ENCODE data around the gene TLR3. TPM values are rescaled to one million over a fixed set of nuclear protein-coding genes. Genes with fewer than 3 reads are reported as not detected.
"Not testable (repeated sequence)": the region's sequence is repeated elsewhere in the genome, so short reads cannot be mapped to it uniquely, and the experiment has no call there.

Gene TLR3
- total and polyA plus RNA-seq, 3 experiments from 2014 or later: 0.11 to 5.2 (median 0.33) TPM

DNA sequence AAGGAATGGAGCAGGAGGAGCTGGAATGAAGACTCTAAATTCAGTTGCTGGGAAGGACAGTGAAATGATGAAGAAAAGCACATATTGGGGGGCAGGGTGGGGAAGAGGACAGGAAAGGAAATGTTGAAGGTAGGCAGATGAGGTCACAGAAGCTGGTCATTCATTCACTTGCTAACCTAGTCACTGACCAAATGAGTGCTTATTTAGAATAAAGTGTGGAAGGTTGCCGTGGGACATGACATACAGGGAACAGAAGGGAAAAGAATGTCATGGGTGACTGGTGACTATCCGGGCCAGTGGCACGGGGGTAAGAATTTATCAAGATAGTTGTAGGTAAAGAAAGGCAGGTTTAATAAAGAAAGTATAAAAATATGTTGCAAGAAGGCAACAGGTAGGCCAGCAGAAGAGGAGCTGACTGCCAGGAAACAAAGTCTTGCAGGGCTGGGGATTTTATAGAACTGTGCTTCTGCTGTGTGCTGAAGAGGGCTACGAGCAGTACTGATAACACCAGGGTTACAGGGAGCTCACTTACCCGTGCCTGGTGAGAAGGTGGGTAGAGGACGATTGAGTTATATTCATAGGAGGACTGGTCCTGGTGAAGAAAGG is 31.9 kb upstream of the TLR3 start:
- Mint-ChIP-seq H3K4me3 (no peak overlapping the region), H3K36me3 (no peaks in the 10 kb centered on the region), H3K27me3 (peaks cover 21 to 47% of the 10 kb centered on the region in 2 donors), H3K27ac (no peak overlapping the region), H3K9me3 (peaks cover 0 to 9% (median 4%) of the 10 kb centered on the region in 5 donors), H3K4me1 (peaks cover 0 to 6% (median 0%) of the 10 kb centered on the region in 3 donors)
- no peak for DNase-seq
- POLR2A ChIA-PET: no interaction called here
- Histone ChIP-seq H3K27ac (ENCODE audit: low read depth, low read length) (no peak overlapping the region), H3K4me3 (ENCODE audit: low read length) (no peak overlapping the region), H3K36me3 (ENCODE audit: insufficient read depth, low read length) (no peaks in the 10 kb centered on the region), H3K9me3 (ENCODE audit: low read length) (no peaks in the 10 kb centered on the region), H3K27me3 (ENCODE audit: insufficient read depth, low read length, poor library complexity, severe bottlenecking) (no peaks in the 10 kb centered on the region), H3K4me1 (ENCODE audit: insufficient read depth, low read length) (no peaks in the 10 kb centered on the region)
- CTCF ChIA-PET: interaction anchor here (1.5 kb wide), 1 partner anchor 31 kb away, joined by 6 read pairs; the partner anchor contains the start of gene TLR3

GRCh38 chr4:186037692-186038658 is 31.0 kb upstream of the TLR3 start:
- POLR2A ChIA-PET: no interaction called here
- no peaks in the 10 kb centered on the region for H3K36me3 ChIP-seq (ENCODE audit: insufficient read depth, low read length)
- peak in 1 of 5 donors; percentile 10 for DNase-seq

DNA sequence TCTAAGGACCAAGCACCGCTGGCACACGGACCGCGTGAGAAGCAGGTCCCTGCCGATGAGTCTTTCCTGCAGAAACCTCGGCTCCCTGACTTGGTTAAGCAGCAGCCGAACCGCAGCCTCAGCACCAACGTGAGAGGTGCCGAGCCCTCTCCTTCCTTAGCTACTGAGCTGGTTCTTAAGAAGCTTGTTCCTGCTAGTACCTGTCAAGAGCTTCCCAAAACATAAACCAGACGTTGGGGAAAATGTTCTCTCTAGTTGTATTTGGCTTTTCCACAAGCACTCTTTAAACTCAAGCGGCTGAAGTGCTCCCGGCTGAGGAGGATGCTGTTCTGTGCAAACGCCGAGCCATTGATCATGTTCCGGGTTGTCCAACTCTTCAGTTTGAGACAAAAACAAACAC is 29.3 kb upstream of the TLR3 start:
- POLR2A ChIA-PET: no interaction called here
- Mint-ChIP-seq H3K4me3 (no peak overlapping the region), H3K27ac (no peak overlapping the region), H3K27me3 (peaks cover 17 to 39% of the 10 kb centered on the region in 2 donors), H3K4me1 (peaks cover 0 to 6% (median 0%) of the 10 kb centered on the region in 3 donors), H3K36me3 (no peaks in the 10 kb centered on the region), H3K9me3 (peaks cover 0 to 5% (median 3%) of the 10 kb centered on the region in 5 donors)
- Histone ChIP-seq H3K27me3 (ENCODE audit: insufficient read depth, low read length, poor library complexity, severe bottlenecking) (no peaks in the 10 kb centered on the region), H3K4me1 (ENCODE audit: insufficient read depth, low read length) (no peaks in the 10 kb centered on the region), H3K4me3 (ENCODE audit: low read length) (no peak overlapping the region), H3K36me3 (ENCODE audit: insufficient read depth, low read length) (no peaks in the 10 kb centered on the region), H3K27ac (ENCODE audit: low read depth, low read length) (no peak overlapping the region), H3K9me3 (ENCODE audit: low read length) (no peaks in the 10 kb centered on the region)
- no peak for DNase-seq
- CTCF ChIA-PET: no interaction called here

More at GRCh38 chr4:186037692-186038658, 31.0 kb upstream of the TLR3 start:
- H3K36me3 Mint-ChIP-seq: no peaks in the 10 kb centered on the region
- no peaks in the 10 kb centered on the region for H3K9me3 ChIP-seq (ENCODE audit: low read length)
- no peak overlapping the region for H3K4me3 ChIP-seq (ENCODE audit: low read length)
- no peak overlapping the region for H3K4me3 Mint-ChIP-seq
- H3K27ac Mint-ChIP-seq: no peak overlapping the region
- H3K4me1 ChIP-seq (ENCODE audit: insufficient read depth, low read length): no peaks in the 10 kb centered on the region
- peaks cover 0 to 6% (median 0%) of the 10 kb centered on the region in 3 donors for H3K4me1 Mint-ChIP-seq
- no peak overlapping the region for H3K27ac ChIP-seq (ENCODE audit: low read depth, low read length)
- CTCF ChIA-PET: interaction anchor here (1.5 kb wide), 1 partner anchor 31 kb away, joined by 6 read pairs; the partner anchor contains the start of gene TLR3
- H3K27me3 Mint-ChIP-seq: peaks cover 21 to 44% of the 10 kb centered on the region in 2 donors
- peaks cover 0 to 9% (median 4%) of the 10 kb centered on the region in 5 donors for H3K9me3 Mint-ChIP-seq
- no peaks in the 10 kb centered on the region for H3K27me3 ChIP-seq (ENCODE audit: insufficient read depth, low read length, poor library complexity, severe bottlenecking)

- H3K27me3 ChIP-seq (ENCODE audit: insufficient read depth, low read length, poor library complexity, severe bottlenecking): no peaks in the 10 kb centered on the region
- no peak overlapping the region for H3K4me3 Mint-ChIP-seq
- ChIA-PET POLR2A (no interaction called here), CTCF (no interaction called here)
- no peaks in the 10 kb centered on the region for H3K4me1 ChIP-seq (ENCODE audit: insufficient read depth, low read length)
- no peak for DNase-seq
- peaks cover 11 to 34% of the 10 kb centered on the region in 2 donors for H3K27me3 Mint-ChIP-seq
- no peak overlapping the region for H3K4me3 ChIP-seq (ENCODE audit: low read length)
- H3K4me1 Mint-ChIP-seq: peaks cover 0 to 6% (median 0%) of the 10 kb centered on the region in 3 donors
- H3K9me3 ChIP-seq (ENCODE audit: low read length): no peaks in the 10 kb centered on the region
- no peak overlapping the region for H3K27ac Mint-ChIP-seq
- H3K36me3 ChIP-seq (ENCODE audit: insufficient read depth, low read length): no peaks in the 10 kb centered on the region
- peaks cover 0 to 3% (median 0%) of the 10 kb centered on the region in 5 donors for H3K9me3 Mint-ChIP-seq
- H3K27ac ChIP-seq (ENCODE audit: low read depth, low read length): no peak overlapping the region
- no peaks in the 10 kb centered on the region for H3K36me3 Mint-ChIP-seq
Observed at GRCh38 chr4:186040316-186040715, 28.6 kb upstream of the TLR3 start.

DNA sequence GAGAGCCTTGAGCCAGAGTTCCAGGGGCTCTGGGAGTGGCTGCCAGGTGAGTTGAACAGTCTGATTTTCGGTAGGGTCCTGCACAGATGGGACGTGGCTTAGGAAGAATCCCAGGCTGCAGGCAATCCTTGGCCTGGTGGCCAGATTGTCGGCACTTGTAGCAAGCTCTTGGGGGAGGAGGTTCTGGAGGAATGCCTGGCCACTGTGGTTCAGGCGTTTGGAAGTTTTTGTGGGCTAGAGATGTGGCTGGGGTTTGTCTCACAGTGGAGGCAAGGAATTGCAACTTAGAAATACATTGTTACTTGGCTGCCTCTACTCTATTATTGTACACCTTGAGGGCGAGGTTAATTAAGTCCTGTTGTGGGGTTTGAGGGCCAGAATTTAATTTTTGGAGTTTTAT is 21.5 kb upstream of the TLR3 start:
- H3K4me1 Mint-ChIP-seq; DNase-seq; H3K4me3 ChIP-seq (ENCODE audit: low read length); H3K27me3 Mint-ChIP-seq; H3K27ac ChIP-seq (ENCODE audit: low read depth, low read length); H3K4me1 ChIP-seq (ENCODE audit: insufficient read depth, low read length); H3K36me3 Mint-ChIP-seq; POLR2A ChIA-PET; H3K9me3 ChIP-seq (ENCODE audit: low read length); H3K27ac Mint-ChIP-seq; H3K36me3 ChIP-seq (ENCODE audit: insufficient read depth, low read length); H3K4me3 Mint-ChIP-seq; H3K27me3 ChIP-seq (ENCODE audit: insufficient read depth, low read length, poor library complexity, severe bottlenecking); CTCF ChIA-PET; H3K9me3 Mint-ChIP-seq: not testable (repeated sequence)

- H3K4me3 ChIP-seq (ENCODE audit: low read length); DNase-seq; H3K4me3 Mint-ChIP-seq; H3K9me3 Mint-ChIP-seq; POLR2A ChIA-PET; H3K27ac Mint-ChIP-seq; H3K9me3 ChIP-seq (ENCODE audit: low read length); H3K36me3 ChIP-seq (ENCODE audit: insufficient read depth, low read length); H3K27ac ChIP-seq (ENCODE audit: low read depth, low read length); CTCF ChIA-PET; H3K36me3 Mint-ChIP-seq; H3K4me1 ChIP-seq (ENCODE audit: insufficient read depth, low read length); H3K27me3 ChIP-seq (ENCODE audit: insufficient read depth, low read length, poor library complexity, severe bottlenecking); H3K4me1 Mint-ChIP-seq; H3K27me3 Mint-ChIP-seq: not testable (repeated sequence)
Observed at GRCh38 chr4:186050135-186050534, 18.8 kb upstream of the TLR3 start.

- Histone ChIP-seq H3K36me3 (ENCODE audit: insufficient read depth, low read length) (no peaks in the 10 kb centered on the region), H3K4me3 (ENCODE audit: low read length) (no peak overlapping the region), H3K27ac (ENCODE audit: low read depth, low read length) (no peak overlapping the region), H3K27me3 (ENCODE audit: insufficient read depth, low read length, poor library complexity, severe bottlenecking) (no peaks in the 10 kb centered on the region), H3K9me3 (ENCODE audit: low read length) (no peaks in the 10 kb centered on the region), H3K4me1 (ENCODE audit: insufficient read depth, low read length) (no peaks in the 10 kb centered on the region)
- ChIA-PET POLR2A (no interaction called here), CTCF (no interaction called here)
- DNase-seq: no peak
- peaks cover 3 to 4% of the 10 kb centered on the region in 2 donors for H3K27me3 Mint-ChIP-seq
- no peak overlapping the region for H3K27ac Mint-ChIP-seq
- peaks cover 0 to 1% (median 0%) of the 10 kb centered on the region in 5 donors for H3K9me3 Mint-ChIP-seq
- no peak overlapping the region for H3K4me3 Mint-ChIP-seq
- H3K36me3 Mint-ChIP-seq: no peaks in the 10 kb centered on the region
- no peaks in the 10 kb centered on the region for H3K4me1 Mint-ChIP-seq
Observed at GRCh38 chr4:186051096-186051495, 17.9 kb upstream of the TLR3 start.

Data from CD8-positive, alpha-beta memory T cell (primary cell).